HAP-1 (cell line): ENCODE results near the gene GOT2.
"Not testable (repeated sequence)": the region's sequence is repeated elsewhere in the genome, so short reads cannot be mapped to it uniquely, and the experiment has no call there.

Experiments used
- DNase-seq, 2 experiments: peaks; one replicate each; pipeline ENCODE4 v3.0.0-alpha.2; 2016 to 2020; ENCODE audit warnings: low spot score in 2 of 2
- H3K27me3 ChIP-seq: fragments of 250-450 bp; sonication (Bioruptor Pico); 2 replicates; pipeline ENCODE4 v1.5.1; 2020; ENCODE audit warnings: low read depth, mild to moderate bottlenecking, moderate library complexity
- H3K36me3 ChIP-seq: fragments of 250-450 bp; sonication (Bioruptor Pico); replicated peaks from 2 replicates; pipeline ENCODE4 v1.5.1; 2020; ENCODE audit warnings: mild to moderate bottlenecking
- H3K4me1 ChIP-seq: fragments of 250-450 bp; sonication (Bioruptor Pico); 2 replicates; pipeline ENCODE4 v1.5.1; 2020; ENCODE audit warnings: mild to moderate bottlenecking
- H3K4me3 ChIP-seq: fragments of 250-450 bp; sonication (Bioruptor Pico); 2 replicates; pipeline ENCODE4 v1.5.1; 2020; ENCODE audit warnings: mild to moderate bottlenecking, moderate library complexity
- H3K9me3 ChIP-seq: fragments of 250-450 bp; sonication (Bioruptor Pico); 2 replicates; pipeline ENCODE4 v1.5.1; 2020; ENCODE audit warnings: mild to moderate bottlenecking, moderate library complexity
- in situ Hi-C: fragments of 300-500 bp; cut with MboI; formaldehyde crosslinking; loops from 3 replicates; pipeline ENCODE4 v1.14.3; 2020; ENCODE audit warnings: low sequenced_read_pairs, inconsistent platforms, mixed read lengths

GOT2 gene

DNA sequence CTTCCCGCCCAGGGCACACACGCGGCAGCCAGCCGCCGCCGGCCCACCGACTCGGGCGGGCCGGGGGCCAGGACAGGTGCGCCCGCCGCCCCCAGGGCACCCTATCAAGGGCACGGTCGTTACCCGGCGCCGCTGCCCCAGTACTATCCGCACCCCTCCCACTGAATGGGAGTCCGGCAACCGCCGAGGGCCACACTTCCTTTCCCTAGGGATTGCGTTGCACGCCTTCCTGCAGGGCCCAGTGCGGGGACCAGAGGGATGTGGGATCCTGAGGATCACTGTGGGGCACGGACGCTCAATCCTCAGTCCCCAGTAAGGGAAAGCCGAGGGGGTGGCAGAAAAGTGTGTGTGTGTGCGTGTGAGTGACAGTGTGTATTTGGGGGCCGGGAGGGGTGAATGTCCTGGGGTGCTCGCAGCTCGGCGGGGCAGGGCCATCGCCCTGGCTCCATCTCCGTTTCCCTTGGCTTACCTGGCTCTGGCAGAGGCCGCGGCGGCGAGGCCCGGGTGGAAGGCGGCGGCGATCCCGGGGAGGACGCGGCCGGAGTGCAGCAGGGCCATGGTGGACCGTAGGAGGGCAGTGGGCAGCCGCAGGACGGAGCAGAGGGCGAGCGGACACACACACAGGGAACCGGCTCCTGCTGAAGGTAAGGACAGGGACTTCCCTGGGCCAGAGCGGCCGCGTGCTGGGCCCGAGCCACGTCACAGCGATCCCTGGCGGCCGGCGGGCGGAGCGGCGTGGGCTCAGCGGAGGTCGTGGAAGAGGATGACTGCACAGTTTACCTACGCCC is at the start of gene GOT2:
Gene GOT2, minus strand, starts transcription at position 646 of the 788 bp plus-strand sequence. Its CDS starts 88 bp downstream, at position 558.
- in situ Hi-C loops = no loop called here
- DNase-seq = peak; percentile 84 to 90

GRCh38 chr16:58779291-58779690 is 45.2 kb upstream of the GOT2 start:
- DNase-seq, H3K4me1 ChIP-seq, H3K36me3 ChIP-seq, H3K9me3 ChIP-seq, in situ Hi-C loops, H3K4me3 ChIP-seq, H3K27me3 ChIP-seq: not testable (repeated sequence)

More for the DNA sequence above, at the start of gene GOT2:
- peaks cover 15% of the 10 kb centered on the region for H3K36me3 ChIP-seq
- H3K4me1 ChIP-seq = peaks cover 15% of the 10 kb centered on the region
- no peaks in the 10 kb centered on the region for H3K27me3 ChIP-seq
- H3K9me3 ChIP-seq = no peaks in the 10 kb centered on the region
- H3K4me3 ChIP-seq = peak within 1 kb of the TSS; percentile 96

DNA sequence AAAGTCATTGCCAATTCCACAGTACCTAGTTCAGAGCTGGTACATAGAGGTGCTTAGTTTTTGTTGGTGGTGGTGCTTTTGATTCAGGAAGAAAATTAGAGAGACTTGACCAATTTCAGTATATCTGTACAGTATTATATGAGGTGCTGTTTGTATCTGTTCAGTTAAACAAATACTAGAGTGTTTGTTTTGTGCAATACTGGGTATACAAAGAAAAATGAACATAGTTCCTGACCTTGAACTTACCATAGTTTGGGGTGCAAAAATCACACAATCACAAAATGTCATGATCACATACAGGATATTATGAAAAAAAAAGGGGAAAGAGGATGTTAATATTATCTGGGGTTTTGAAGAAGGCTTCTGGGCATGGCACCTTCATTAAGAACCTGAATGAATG is 39.8 kb upstream of the GOT2 start:
- no peak for DNase-seq
- in situ Hi-C loops = loop anchor here (25.0 kb wide), 1 partner anchor 437 kb away; no protein-coding TSS in a partner anchor
- Histone ChIP-seq H3K4me3 (no peak overlapping the region), H3K9me3 (no peaks in the 10 kb centered on the region), H3K27me3 (no peaks in the 10 kb centered on the region), H3K4me1 (no peaks in the 10 kb centered on the region), H3K36me3 (no peaks in the 10 kb centered on the region)

DNA sequence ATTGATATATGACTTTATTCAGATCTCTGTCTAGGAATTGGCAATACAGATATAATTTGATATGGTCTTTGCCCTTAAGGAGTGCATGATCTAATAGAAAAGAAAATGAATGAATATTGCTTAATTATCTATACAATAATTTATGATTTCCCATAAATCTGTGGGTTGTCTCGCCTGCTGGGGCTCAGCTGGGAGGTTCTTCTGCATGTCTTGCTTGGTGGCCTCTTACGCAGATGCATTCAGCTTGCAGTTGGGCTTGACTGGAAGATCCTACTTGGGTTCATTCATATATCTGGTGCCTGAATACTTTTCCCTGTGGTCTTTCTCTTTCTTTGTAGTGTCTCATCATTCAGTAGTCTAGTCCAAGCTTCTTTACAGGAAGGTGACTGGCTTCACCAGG is 34.0 kb upstream of the GOT2 start:
- Histone ChIP-seq H3K27me3 (peaks cover 4% of the 10 kb centered on the region; the same call in 1 of the 2 replicates), H3K4me3 (no peak overlapping the region)
- in situ Hi-C loops = loop anchor here (25.0 kb wide), 1 partner anchor 431 kb away; no protein-coding TSS in a partner anchor

DNA sequence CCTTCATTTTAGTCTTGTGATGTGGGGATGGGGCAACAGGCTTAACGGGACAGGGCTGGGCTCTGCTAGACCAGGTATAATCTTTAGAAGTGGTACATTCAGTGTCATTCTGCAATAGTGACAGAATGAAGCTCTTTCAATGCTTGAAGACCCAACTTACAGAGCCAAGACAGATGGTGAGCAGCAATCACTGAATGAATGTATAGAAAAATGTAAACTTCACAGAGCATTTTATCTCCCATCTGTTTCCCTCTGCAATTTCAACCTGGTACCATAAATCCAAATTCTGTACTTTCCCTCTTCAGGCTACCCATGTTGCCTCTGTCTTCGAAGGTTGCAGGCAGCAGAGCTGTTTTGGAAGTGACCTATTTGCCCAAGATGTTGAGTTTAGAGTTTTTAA is 33.5 kb upstream of the GOT2 start:
- Histone ChIP-seq H3K4me3 (no peak overlapping the region), H3K36me3 (no peaks in the 10 kb centered on the region), H3K4me1 (no peaks in the 10 kb centered on the region), H3K27me3 (peaks cover 4% of the 10 kb centered on the region; the same call in 1 of the 2 replicates), H3K9me3 (no peaks in the 10 kb centered on the region)
- no peak for DNase-seq
- in situ Hi-C loops = loop anchor here (25.0 kb wide), 1 partner anchor 430 kb away; no protein-coding TSS in a partner anchor

More for the DNA sequence above, 34.0 kb upstream of the GOT2 start:
- H3K36me3 ChIP-seq = no peaks in the 10 kb centered on the region
- no peaks in the 10 kb centered on the region for H3K4me1 ChIP-seq
- no peak for DNase-seq
- H3K9me3 ChIP-seq = no peaks in the 10 kb centered on the region

- in situ Hi-C loops = loop anchor here (25.0 kb wide), 1 partner anchor 419 kb away; no protein-coding TSS in a partner anchor
- DNase-seq = no peak
- peaks cover 8% of the 10 kb centered on the region for H3K4me1 ChIP-seq
- H3K4me3 ChIP-seq = no peak overlapping the region
- no peaks in the 10 kb centered on the region for H3K36me3 ChIP-seq
- no peaks in the 10 kb centered on the region for H3K9me3 ChIP-seq
- no peaks in the 10 kb centered on the region for H3K27me3 ChIP-seq
Observed at GRCh38 chr16:58756650-58757332, 22.7 kb upstream of the GOT2 start.

DNA sequence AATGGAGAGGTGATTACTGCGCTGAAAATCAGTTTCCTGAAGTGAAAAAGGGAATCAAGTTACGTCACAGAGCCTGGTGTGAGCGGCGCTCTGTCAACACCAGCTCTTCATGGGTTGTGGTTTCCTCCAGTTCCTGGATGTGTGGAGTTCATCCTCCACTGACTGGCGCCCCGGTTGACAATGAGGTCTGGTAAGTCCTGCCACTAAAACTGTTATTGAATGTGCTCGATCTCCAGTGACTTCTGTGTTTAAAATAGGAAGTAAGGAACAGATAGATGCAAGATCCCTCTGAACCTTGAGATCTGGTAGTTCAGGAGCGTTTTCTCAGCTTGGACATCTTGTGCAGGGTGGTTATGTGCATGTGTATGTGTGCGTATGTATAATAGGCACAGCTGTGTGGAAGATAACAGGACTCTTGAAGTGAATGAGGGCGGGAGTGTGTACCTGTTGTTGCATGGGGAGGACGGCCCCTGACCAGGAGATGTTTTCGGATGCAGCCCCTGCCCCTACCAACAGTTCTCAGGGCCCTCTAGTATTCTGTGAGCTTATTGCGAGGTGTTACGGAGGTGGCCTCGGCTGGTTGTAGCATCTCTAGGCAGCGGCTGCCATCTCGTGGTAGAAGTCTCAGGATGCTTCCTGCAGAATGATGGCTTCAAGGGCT is 22.0 kb upstream of the GOT2 start:
- Histone ChIP-seq H3K4me3 (no peak overlapping the region), H3K4me1 (peaks cover 8% of the 10 kb centered on the region), H3K36me3 (no peaks in the 10 kb centered on the region), H3K27me3 (no peaks in the 10 kb centered on the region), H3K9me3 (no peaks in the 10 kb centered on the region)
- in situ Hi-C loops = loop anchor here (25.0 kb wide), 1 partner anchor 419 kb away; no protein-coding TSS in a partner anchor
- DNase-seq = peak; percentile 73 to 83

- DNase-seq = no peak
- Histone ChIP-seq H3K9me3 (no peaks in the 10 kb centered on the region), H3K4me1 (peaks cover 8% of the 10 kb centered on the region), H3K36me3 (no peaks in the 10 kb centered on the region), H3K27me3 (no peaks in the 10 kb centered on the region), H3K4me3 (no peak overlapping the region)
- in situ Hi-C loops = loop anchor here (25.0 kb wide), 1 partner anchor 416 kb away; no protein-coding TSS in a partner anchor
Observed at GRCh38 chr16:58753711-58754134, 19.6 kb upstream of the GOT2 start.

GRCh38 chr16:58744497-58744896 is 10.4 kb upstream of the GOT2 start:
- Histone ChIP-seq H3K27me3 (no peaks in the 10 kb centered on the region), H3K9me3 (no peaks in the 10 kb centered on the region), H3K4me3 (no peak overlapping the region), H3K4me1 (no peaks in the 10 kb centered on the region), H3K36me3 (no peaks in the 10 kb centered on the region)
- in situ Hi-C loops = no loop called here
- DNase-seq = no peak

DNA sequence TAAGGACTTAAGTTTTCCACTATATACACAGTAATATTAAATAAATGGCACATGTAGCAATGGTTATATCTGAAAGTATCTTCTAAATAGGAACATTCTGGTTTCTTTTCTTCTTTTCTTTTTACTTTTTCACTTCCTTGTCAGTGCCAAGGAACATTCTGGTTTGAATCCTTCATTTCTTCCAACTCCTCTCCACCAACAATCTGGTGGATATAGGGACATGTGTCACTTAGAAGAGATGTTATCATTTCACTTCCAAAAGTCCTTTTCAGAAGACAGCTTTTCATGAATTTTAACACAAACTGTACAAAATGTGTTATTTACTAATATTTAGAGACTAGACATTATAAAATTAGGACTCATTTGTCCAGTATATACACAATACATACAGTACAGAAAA is 7.9 kb upstream of the GOT2 start:
- no peak for DNase-seq
- Histone ChIP-seq H3K4me1 (no peaks in the 10 kb centered on the region), H3K4me3 (no peak overlapping the region), H3K9me3 (no peaks in the 10 kb centered on the region), H3K27me3 (no peaks in the 10 kb centered on the region), H3K36me3 (no peaks in the 10 kb centered on the region)
- in situ Hi-C loops = no loop called here

- in situ Hi-C loops = no loop called here
- H3K27me3 ChIP-seq = no peaks in the 10 kb centered on the region
- no peak for DNase-seq
- no peaks in the 10 kb centered on the region for H3K4me1 ChIP-seq
- no peak overlapping the region for H3K4me3 ChIP-seq
- no peaks in the 10 kb centered on the region for H3K9me3 ChIP-seq
- H3K36me3 ChIP-seq = no peaks in the 10 kb centered on the region
Observed at GRCh38 chr16:58741166-58741565, 7.0 kb upstream of the GOT2 start.

- no peaks in the 10 kb centered on the region for H3K27me3 ChIP-seq
- no peak overlapping the region for H3K4me3 ChIP-seq
- no peaks in the 10 kb centered on the region for H3K9me3 ChIP-seq
- H3K4me1 ChIP-seq = 0 out of 2 replicates have a peak, but pooled peaks cover 2% of the 10 kb centered on the region
- DNase-seq = no peak
- no peaks in the 10 kb centered on the region for H3K36me3 ChIP-seq
- in situ Hi-C loops = no loop called here
Observed at GRCh38 chr16:58738672-58739296, 4.7 kb upstream of the GOT2 start.

DNA sequence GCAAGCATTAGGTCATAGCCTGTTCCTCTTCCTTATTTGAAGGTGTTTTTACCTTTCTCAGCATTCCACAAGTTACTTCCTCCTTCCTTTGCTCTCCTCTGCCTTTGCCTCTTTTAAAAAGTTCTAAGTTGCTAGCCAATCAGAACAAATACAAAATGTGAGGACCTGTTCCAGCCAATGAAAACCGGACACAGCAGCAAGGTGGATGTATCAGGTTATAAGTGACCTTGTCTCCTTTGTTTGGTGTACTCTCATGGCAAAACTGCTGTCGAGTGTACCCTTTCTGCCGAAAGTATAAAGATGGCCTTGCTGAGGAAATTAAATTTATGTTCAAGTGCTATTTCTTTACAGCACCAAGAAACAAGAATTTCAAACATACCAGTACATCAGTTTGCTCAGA is 2.2 kb upstream of the GOT2 start:
- H3K4me1 ChIP-seq = peaks cover 12% of the 10 kb centered on the region
- H3K9me3 ChIP-seq, DNase-seq, H3K4me3 ChIP-seq, in situ Hi-C loops, H3K36me3 ChIP-seq, H3K27me3 ChIP-seq: not testable (repeated sequence)
